ENCODE results near the gene ABHD5. TPM values are rescaled to one million over a fixed set of nuclear protein-coding genes. Genes with fewer than 3 reads are reported as not detected.
A peak's percentile ranks its signal among the peaks of the same experiment; 100 is the strongest.

Gene ABHD5
- total RNA-seq, 1 donor from 2014 or later = 33.2 TPM

- Histone ChIP-seq H3K36me3 (ENCODE audit: control insufficient read depth, insufficient read depth, low read length) (no peaks in the 10 kb centered on the region), H3K27me3 (ENCODE audit: control insufficient read depth, insufficient read depth, low read length) (no peaks in the 10 kb centered on the region), H3K4me3 (ENCODE audit: low read depth, low read length) (no peak overlapping the region)
- FAIRE-seq = no peak
- no peak for DNase-seq (ENCODE audit: low read depth)
- TF ChIP-seq, protein P1, sequence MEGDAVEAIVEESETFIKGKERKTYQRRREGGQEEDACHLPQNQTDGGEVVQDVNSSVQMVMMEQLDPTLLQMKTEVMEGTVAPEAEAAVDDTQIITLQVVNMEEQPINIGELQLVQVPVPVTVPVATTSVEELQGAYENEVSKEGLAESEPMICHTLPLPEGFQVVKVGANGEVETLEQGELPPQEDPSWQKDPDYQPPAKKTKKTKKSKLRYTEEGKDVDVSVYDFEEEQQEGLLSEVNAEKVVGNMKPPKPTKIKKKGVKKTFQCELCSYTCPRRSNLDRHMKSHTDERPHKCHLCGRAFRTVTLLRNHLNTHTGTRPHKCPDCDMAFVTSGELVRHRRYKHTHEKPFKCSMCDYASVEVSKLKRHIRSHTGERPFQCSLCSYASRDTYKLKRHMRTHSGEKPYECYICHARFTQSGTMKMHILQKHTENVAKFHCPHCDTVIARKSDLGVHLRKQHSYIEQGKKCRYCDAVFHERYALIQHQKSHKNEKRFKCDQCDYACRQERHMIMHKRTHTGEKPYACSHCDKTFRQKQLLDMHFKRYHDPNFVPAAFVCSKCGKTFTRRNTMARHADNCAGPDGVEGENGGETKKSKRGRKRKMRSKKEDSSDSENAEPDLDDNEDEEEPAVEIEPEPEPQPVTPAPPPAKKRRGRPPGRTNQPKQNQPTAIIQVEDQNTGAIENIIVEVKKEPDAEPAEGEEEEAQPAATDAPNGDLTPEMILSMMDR (IDR thresholded peaks at IDR 0.05; ENCODE audit: insufficient read depth, low read length, severe bottlenecking) = no peak
Measured at GRCh38 chr3:43748645-43749044, 57.9 kb downstream of the ABHD5 start.

DNA sequence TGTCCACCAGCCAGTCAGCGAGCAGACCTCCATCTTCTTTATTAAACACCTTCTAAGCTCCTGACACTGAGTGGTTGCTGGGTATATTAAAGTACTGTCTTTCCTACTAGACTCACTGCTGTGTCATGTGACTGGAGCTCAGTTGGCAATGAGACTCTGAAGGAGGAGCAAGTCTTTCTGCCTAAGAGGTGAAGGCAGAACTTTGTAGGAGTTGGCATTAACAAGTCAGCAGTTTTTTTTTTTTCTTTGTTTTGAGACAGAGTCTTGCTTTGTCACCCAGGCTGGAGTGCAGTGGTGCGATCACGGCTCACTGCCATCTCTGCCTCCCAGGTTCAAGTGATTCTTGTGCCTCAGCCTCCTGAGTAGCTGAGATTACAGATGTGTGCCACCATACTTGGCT, 62.2 kb downstream of the ABHD5 start:
- Histone ChIP-seq H3K27me3 (ENCODE audit: control insufficient read depth, insufficient read depth, low read length) (no peaks in the 10 kb centered on the region), H3K36me3 (ENCODE audit: control insufficient read depth, insufficient read depth, low read length) (no peaks in the 10 kb centered on the region), H3K4me3 (ENCODE audit: low read depth, low read length) (no peak overlapping the region)
- FAIRE-seq (no peak), DNase-seq (ENCODE audit: low read depth) (no peak)
- TF ChIP-seq, protein P1 (IDR thresholded peaks at IDR 0.05; ENCODE audit: insufficient read depth, low read length, severe bottlenecking) = no peak

GRCh38 chr3:43753741-43754715, 63.3 kb downstream of the ABHD5 start:
- Histone ChIP-seq H3K27me3 (ENCODE audit: control insufficient read depth, insufficient read depth, low read length) (no peaks in the 10 kb centered on the region), H3K4me3 (ENCODE audit: low read depth, low read length) (no peak overlapping the region), H3K36me3 (ENCODE audit: control insufficient read depth, insufficient read depth, low read length) (no peaks in the 10 kb centered on the region)
- FAIRE-seq = peak; percentile 66
- DNase-seq (ENCODE audit: low read depth) = peak; percentile 88
- TF ChIP-seq, protein P1 (IDR thresholded peaks at IDR 0.05; ENCODE audit: insufficient read depth, low read length, severe bottlenecking) = no peak

GRCh38 chr3:43755516-43756200, 64.9 kb downstream of the ABHD5 start:
- no peaks in the 10 kb centered on the region for H3K27me3 ChIP-seq (ENCODE audit: control insufficient read depth, insufficient read depth, low read length)
- no peaks in the 10 kb centered on the region for H3K36me3 ChIP-seq (ENCODE audit: control insufficient read depth, insufficient read depth, low read length)
- DNase-seq (ENCODE audit: low read depth) (no peak), FAIRE-seq (no peak)
- no peak overlapping the region for H3K4me3 ChIP-seq (ENCODE audit: low read depth, low read length)
- TF ChIP-seq, protein P1 (IDR thresholded peaks at IDR 0.05; ENCODE audit: insufficient read depth, low read length, severe bottlenecking) = no peak

GRCh38 chr3:43757666-43758321, 67.1 kb downstream of the ABHD5 start:
- Histone ChIP-seq H3K4me3 (ENCODE audit: low read depth, low read length) (no peak overlapping the region), H3K36me3 (ENCODE audit: control insufficient read depth, insufficient read depth, low read length) (no peaks in the 10 kb centered on the region), H3K27me3 (ENCODE audit: control insufficient read depth, insufficient read depth, low read length) (no peaks in the 10 kb centered on the region)
- DNase-seq (ENCODE audit: low read depth) (no peak), FAIRE-seq (no peak)
- TF ChIP-seq, protein P1 (IDR thresholded peaks at IDR 0.05; ENCODE audit: insufficient read depth, low read length, severe bottlenecking) = no peak

Data from bronchial epithelial cell (primary cell).